NCI-H748 treated with DMSO at 0.1 percent for 48 hours (cell line): Measurements from ENCODE around the gene IQGAP2.
"Not testable (repeated sequence)": the region's sequence is repeated elsewhere in the genome, so short reads cannot be mapped to it uniquely, and the experiment has no call there.

ENCODE experiments used
- DNase-seq: peaks from one replicate; lab custom pipeline; 2025; lab: John Stamatoyannopoulos, UW

The IQGAP2 gene

DNA sequence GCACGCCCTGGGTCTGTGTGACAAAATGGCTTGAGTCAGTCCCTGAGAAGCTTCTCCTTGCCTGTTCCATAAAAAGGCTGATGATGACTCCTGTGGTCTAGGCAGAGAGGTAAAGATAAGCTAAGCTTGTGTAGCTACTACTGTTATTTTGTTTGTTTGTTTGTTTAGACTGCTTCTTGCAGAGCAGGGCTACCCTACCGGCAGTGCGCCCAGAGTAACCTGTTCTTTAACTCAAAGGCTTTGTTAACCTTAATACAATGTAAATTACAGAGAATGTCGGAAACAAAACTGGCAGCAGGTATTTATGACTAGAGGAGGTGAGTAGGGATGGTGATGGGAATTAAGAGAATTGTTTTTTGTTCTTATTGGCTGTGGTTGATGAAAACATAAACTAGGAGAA lies 132.5 kb downstream of the IQGAP2 start:
- DNase-seq: no peak

DNA sequence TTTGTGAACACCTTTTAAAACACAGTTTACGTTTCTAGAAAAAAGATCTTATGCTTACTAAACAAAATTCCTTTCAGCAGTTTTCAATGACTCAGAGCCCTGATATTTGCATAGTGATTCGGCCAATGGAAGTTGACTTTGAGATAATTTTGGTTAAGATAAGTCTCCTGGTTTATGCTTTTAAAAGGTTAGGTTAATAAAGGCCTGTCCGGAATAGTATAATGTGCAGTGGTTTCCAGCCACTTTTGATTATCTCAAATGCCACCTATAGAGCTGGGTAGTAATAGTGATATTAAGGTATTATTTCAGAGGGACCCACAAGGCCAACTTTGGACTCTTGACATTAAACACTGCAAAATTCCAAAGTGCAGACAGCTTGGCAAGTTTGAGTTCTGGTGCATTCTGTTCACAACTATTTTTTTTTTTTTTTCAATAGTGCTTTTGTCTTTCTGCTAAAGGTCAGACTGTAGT lies 134.0 kb downstream of the IQGAP2 start:
- no peak for DNase-seq

DNA sequence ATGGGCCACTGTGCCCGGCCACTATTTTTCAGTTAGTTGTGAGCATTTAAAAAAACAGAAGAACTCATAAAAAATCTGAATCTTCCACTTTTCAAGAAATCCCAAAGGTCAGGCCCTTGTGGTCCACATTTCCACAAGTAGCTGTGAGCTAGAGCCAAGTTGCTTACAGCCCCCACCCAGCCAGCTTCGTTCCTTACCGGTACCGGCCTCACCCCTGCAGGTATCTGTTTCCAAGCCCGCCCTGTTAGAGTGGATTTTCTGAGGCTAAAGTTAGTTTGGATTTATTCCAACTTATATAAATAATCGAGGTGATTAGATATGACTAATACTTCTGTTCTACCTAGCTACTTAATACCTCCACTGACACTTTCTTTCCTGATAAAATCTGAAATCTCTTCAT lies 139.2 kb downstream of the IQGAP2 start:
- DNase-seq: no peak

DNA sequence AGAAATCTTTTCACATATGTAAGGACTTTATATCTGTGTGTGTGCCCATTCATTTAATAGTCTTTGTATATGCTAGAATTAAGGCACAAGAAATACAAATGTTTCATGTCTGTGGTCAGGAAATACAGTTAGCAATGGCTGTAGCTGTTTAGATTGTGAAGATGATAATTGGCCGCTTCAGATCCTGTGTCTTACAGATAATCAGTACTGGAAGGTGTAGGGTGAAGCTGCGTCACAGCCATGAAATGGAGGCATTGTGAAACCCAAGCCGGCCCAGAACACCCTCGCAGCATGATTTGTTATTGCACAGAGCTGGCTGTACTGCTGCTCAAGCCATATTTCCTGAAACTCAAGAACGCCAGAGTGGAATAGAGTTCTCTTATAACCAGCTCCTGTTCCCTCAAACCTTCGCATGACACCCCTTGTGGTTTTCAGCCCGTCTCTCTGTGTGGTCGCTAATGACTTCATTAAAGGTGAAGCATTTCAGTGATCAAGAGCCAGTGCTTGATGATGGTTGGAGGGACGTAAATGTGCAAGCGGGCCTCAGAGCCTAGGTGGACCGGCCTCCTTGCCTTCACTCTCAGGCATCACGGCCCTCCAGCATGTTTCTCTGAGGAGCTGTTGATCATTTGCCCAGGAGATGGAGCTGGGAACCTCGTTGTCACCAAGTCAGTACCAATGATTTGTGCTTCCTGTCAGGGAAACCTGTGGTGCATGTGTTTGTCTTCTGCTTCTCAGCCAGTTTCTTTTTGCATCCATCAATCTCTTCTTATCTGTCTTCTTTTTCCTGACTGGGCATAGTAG lies 140.0 kb downstream of the IQGAP2 start:
- DNase-seq: no peak

DNA sequence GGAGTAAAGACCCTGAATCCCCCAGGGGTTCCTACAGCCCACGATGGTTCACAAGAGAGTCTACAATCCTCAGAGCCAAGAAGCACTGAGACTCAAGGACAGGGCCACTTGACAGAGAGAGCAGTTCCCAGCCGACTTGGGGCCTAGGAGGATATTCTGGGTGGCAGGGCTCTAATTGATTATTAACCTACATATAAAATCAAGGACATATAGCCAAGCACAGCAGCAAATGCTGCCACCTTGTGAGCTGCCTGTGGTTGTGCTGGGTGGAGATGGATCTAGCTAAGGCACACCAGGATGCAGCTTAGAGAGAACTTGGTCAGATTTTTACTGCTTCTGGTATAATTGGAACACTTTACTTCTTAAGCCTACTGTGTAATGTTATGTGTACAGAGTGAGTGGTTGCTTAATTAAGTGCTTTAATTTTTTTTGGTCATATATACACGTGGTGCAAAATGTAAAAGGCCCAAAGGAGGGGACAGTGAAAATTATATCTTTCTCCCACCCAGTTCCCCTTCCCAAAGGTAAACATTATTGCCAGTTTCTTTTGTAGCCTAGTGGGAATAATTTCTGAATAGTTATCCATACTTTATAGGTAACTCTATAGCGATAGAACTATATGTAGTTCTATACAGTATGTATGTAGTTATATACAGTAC lies 141.3 kb downstream of the IQGAP2 start:
- DNase-seq: no peak

DNA sequence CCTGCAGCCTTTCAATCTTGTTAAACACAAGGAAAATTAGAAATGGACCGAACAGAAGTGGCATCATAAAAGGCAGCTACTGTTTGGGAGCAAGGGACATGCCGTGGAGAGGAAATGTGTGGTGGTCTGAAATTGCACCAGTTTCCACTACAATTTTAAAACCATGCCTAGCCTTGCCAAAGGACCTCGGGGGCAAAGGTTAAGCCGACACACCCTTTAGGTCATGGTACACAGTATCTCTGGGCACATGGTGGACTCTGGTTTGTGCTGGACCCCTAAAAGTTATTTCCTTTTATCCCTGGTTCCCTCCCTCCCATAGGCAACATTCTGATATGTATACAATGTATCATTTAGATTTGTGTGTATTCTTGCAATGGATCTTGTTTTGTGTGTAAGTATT lies 142.1 kb downstream of the IQGAP2 start:
- DNase-seq: no peak

DNA sequence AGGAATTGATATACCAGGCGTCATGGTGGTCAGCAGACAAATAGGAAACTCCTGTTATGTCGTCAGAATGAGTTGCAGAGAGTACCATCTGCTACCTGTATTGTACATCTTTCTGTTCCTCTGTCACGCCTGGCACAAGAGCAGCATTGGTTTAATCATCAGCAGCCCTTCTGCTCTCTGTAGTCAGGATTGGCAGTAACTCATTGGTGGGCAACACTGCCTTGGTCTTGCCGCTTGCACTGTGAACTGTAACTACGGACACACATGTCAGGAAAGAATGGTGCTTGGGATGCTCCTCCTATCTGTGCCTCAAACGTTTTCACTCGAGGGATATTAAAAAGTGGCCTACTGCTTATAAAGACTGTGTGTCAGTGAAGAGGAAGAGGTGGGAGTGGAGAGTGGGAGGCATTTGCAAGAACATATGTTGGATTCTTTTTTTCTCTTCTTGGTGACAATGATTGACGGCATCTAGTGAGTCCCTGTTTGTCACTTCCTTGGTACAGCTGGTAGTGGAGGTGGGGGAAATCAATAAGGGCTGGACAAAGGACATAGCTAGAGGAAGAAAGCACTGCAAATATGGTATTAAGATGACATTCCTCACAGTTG lies 143.5 kb downstream of the IQGAP2 start:
- no peak for DNase-seq

DNA sequence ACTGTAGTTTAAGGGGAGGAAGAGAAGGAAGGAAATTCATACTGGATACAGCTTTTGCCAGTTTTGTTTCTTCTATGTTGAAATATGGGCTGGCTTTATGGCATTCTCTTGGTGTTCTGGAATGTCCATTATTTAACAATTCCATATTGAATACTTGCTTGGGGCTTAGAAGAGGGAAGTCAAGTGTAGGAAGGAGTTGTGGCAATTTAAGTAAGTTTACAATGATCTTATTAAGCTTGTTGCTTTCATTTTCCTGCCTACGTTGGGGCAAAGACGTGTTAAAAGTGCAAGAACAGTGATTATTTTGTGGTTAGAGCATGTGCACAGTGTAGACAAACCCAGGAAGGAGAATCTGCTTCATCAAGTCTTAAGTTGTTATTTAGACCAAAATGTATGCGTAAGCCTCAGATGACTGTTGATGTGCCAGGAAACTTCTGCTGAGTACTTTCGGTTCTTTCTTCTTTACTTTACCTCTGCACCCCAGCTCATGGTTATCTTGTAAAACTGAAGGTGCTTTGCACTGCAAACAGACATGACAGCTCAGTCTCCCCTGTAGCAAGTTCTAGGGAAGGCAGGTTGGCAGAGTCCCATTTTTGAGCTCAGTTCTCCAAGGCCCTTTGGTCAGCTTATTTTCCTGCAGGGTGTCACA lies 144.3 kb downstream of the IQGAP2 start:
- DNase-seq: no peak

DNA sequence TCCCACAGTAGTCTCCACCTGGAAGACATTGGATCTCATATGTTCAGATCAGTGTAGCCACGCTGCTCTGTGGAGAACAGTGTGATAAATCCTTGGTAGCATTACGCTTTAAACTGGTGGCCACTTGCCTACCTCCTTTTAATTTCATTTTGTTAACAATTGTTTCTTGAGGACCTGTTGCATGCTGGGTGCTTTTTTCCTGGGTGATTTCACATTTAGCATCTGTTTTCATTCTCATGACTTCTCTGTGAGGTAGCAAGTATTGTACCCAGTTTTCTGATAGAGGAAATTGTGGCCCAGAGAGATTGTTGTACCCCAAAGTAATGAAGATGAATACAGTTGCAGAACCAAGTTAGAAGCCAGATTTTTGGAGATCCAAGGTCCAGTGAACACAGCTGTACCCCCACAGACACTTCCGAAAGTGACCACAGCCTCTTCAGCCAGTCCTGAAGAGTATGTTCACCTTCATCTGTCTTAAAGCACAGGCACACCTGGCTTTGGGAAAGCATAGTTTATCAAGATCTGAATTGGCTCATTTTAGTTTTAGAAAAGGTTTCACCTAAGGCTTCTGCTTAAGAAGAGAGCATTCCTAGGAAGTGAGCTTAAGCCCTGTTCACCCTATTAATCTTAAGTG lies 144.9 kb downstream of the IQGAP2 start:
- DNase-seq: no peak

DNA sequence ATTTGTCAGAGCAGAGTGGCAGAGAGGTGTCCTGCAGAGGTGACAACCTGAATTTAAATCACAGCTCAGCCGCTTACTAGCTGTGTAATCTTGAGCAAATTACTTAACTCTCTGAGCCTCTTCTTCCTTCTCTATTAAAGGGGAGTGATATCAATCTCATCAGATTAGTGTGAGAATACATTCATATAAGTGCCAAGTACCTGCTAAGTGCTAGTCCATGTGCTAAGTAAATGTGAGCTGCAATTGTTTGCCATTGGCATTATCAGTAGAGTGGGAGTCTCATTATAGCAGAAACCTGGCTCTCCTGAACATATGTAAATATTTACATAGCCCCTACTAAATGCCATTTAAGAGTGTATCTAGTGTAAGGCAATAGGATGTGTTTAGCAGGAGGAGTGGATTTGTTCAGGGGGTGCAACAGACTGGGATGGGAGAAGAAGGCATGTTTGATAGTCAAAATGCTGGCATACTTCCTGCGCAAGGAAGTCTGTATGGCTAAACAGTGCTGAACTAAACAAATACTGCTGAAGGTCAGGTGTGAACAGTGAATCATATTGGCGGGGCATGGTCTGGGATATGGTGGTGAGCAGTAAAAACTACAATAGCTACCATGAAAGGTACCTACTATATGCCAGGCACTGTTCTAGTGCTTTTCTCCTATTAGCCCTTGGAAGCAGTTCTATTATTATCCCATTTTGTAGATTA lies 145.6 kb downstream of the IQGAP2 start:
- DNase-seq: peak; percentile 96

DNA sequence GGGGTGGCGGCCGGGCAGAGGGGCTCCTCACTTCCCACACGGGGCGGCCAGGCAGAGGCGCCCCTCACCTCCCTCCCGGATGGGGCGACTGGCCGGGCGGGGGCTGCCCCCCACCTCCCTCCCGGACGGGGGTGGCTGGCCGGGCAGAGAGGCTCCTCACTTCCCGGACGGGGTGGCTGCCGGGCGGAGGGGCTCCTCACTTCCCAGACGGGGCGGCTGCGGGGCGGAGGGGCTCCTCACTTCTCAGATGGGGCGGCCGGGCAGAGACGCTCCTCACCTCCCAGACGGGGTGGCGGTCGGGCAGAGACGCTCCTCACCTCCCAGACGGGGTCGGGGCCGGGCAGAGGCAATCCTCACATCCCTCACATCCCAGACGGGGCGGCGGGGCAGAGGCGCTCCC lies 147.8 kb downstream of the IQGAP2 start:
- not testable (repeated sequence) for DNase-seq

DNA sequence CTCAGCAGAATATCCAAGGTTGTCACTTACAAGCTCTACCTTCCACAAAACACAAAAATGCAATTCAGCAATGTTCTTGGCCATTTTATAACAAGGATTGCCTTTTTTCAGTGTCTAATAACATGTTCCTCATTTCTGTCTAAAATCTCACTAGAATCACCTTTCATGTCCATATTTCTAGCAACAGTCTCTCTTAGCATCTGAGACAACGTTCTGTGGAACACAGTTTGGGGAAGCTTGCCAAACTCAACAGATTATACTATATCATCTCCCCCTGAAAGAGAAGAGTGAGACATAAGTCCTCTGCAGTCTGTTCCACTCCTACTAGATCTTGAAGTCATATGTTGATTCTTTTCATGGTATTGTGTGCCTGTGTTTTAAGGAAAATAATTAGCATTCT lies 149.5 kb downstream of the IQGAP2 start:
- DNase-seq: no peak

DNA sequence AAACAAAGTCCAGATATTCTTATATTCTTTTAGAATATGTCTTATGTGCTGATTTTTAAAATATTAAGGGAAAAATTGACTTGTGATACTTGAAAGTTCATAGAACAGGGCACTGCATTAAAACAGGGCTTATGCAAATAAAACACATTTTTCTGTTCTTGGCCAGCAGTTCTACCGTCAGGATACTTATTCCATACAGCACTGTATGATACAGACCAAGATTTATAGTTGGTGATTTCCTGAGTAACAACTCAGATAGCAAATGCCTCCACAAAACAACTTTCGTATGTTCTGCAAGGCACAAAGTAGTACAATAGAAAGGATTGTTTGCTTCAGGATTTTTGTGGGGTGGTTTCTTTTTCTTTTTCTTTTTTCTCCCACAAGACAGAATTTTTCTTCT lies 150.2 kb downstream of the IQGAP2 start:
- no peak for DNase-seq

DNA sequence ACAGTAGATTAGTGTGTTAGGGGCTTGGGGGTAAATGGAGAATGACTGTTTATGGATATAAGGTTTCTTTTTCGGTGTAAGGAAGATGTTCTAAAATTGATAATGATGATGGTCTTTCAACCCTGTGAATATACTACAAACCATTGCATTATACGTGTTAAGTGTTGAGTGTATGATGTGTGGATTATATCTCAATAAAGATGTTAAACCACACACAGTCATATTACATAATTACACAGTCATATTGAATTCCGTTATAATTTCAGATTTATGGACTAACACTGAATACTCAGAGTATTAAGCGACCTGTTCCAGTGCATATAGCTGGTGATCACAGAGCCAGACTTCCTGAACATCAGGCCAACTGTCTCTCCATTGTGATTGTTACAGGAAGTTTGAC lies 152.0 kb downstream of the IQGAP2 start:
- DNase-seq: no peak

DNA sequence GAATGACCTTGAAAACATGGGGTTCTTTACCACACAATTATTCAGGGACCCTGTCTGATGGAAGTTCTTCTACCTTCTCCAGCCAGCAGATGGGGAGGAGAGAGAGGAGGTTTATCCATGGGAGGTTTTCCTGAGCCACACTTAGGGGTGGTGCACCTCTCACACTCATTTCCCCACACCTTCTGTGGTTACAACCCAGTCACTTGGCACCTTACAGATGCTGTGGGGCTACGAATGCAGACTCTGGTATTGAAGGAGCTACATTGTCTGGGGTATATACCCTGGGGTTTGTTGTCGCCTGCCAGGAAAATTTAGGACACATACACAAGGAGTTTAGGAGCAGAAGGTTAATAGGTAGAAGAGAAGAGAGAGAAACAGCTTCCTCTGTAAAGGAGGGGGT lies 152.6 kb downstream of the IQGAP2 start:
- no peak for DNase-seq

DNA sequence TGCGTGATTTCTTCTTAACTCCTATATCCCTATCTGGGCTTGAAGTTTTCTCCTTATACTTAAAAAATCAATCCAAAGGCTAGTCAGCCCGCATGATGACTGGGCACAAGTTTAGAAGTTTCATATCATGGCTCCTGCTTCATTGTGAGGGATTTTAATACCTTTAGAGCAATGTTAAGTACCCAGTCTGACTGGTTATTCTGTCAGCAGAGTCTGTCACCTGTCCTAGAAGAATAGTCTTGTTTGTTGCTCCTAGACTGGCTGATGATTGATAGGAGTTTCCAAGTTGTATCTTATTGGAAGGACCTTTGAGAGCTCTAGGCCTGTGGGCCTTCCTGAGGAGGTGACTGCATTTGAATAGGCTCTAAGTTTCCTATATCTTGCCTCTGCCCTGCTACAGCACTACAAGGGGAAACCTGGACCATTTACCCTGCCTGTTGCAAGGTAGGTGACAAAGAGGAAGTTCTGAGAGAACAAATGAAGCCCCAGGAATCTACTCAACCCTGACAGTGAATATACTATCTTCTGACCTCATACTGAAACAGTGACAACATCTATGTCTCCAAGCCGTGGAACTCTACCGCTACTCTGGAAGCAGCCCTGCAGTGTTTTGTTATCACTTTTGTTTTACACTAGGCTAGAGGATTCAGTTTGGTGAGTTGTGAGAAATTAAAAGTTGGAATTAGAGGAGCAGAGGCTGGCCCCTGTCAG lies 153.6 kb downstream of the IQGAP2 start:
- no peak for DNase-seq

DNA sequence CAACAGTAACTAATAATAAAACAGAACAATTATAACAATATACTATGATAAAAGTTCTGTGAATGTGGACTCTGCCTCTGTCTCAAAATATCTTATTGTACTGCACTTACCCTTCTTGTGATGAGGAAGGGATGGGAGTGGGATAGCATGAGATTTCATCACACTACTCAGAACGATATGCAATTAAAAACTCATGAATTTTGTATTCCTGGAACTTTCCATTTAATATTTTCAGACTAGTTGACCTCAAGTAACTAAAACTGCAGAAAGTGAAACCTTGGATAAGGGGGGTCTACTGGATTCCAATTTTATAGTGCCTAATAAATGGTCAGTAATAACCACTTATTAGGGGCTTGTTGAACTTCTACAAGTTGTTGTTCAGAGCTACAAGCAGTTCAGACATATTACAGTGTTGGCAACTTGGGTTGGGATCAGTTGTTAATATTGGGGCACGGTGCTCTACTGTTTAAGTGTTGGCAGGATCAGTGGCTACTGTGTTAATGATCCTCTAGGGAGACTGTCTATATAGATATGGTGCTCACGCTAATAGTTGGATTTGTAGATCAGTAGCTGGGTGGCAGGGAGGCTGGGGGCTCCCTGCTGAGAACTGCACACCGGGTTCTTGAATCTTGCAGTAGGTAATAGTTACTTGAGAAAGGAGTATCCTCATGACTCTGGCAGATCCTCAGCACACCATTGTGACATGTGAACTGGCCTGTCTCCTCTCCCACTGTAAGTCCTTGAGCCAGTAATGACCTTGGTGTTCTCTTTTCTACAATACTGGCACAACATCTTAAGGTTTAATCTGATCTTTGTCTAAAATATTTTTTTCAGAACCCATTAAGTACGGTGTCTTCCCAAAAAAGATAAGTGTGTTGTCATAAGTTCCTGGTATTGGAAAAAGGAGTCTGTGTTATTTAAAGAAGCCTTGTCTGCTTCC lies 158.1 kb downstream of the IQGAP2 start:
- no peak for DNase-seq

DNA sequence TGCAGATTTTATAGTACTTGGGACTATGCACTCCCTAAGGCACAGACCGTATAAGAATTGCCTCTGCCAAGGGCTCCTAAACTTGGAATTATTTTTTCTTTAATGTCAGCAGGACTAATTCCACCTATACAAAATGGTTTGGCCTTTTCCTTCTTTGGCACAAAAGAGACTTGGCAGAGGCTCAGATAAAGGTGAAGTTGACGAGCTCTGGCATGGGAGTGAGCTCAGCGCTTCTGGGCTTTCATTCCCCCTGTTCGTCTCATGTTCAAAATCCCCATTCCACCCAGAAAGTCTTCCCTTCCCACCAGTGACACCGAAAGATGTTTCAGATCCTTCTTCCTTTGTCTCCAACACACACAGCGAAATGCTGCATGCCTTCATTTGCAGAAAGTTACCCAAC lies 158.9 kb downstream of the IQGAP2 start:
- DNase-seq: no peak

DNA sequence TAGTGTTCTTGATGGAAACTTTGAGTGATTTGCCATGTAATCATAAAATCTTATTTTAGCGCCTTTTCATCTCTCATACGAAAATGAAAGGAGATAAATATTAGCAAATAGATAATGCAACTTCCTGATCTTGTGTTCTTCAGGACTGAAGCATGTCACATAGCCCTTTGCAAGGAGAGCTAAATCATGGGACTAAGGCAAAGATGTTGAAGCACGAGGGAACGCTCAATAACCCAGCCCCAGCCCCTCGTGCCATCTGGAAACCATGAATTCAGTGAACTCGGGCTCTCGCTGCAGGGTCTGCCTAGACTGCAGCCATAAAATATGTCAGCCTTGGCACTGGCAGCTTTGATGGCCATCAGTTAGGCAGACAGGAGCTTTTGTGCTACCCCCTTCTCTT lies 161.9 kb downstream of the IQGAP2 start:
- DNase-seq: no peak

DNA sequence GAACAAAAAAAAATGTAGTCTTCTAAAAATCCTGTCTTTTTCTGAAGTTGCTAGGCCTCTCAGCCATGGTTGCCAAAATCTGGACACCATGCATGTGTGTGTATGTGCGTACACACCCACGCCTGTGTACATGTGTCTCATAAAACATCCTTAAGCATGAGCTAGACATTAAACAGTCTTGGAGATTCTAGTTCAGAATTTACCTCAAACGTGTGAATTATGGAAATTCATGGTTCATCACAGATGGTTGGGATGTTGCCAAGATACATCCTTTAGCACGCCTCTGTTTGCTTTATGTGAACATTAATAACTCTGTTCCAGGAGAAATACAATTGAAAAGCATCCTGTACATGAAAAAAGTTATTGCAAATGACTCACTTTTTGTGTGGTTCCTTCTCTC lies 167.1 kb downstream of the IQGAP2 start:
- DNase-seq: no peak
